H9 (cell line): ENCODE data around the gene TJP3. TPM values are rescaled to one million over a fixed set of nuclear protein-coding genes. Genes with fewer than 3 reads are reported as not detected.

Experiments
- DNase-seq: peaks from one replicate; pipeline ENCODE4 v3.0.0-alpha.2; 2017
- H2AFZ ChIP-seq: one replicate; pipeline ENCODE4 v1.6.1; 2013; ENCODE audit warnings: mild to moderate bottlenecking, low read length, control low read depth, moderate library complexity
- H2AK5ac ChIP-seq: 2 replicates; pipeline ENCODE4 v1.6.1; 2013; ENCODE audit warnings: low read length, control low read depth, mixed read lengths; ENCODE audit not compliant: insufficient read length
- H2BK120ac ChIP-seq: one replicate; pipeline ENCODE4 v1.6.1; 2013; ENCODE audit warnings: low read depth, mild to moderate bottlenecking, low read length, control low read depth, inconsistent platforms; ENCODE audit not compliant: poor library complexity, severe bottlenecking
- H2BK12ac ChIP-seq: 2 replicates; pipeline ENCODE4 v1.6.1; 2013; ENCODE audit warnings: low read length, control low read depth, mixed read lengths, low read depth; ENCODE audit not compliant: insufficient read length
- H2BK15ac ChIP-seq: 2 replicates; pipeline ENCODE4 v1.6.1; 2013; ENCODE audit warnings: low read depth, low read length, control low read depth
- H2BK20ac ChIP-seq: one replicate; pipeline ENCODE4 v1.6.1; 2013; ENCODE audit warnings: low read depth, mild to moderate bottlenecking, low read length, control low read depth, inconsistent platforms; ENCODE audit not compliant: poor library complexity, severe bottlenecking
- H2BK5ac ChIP-seq: 2 replicates; pipeline ENCODE4 v1.6.1; 2013; ENCODE audit warnings: low read length, control low read depth, mixed read lengths; ENCODE audit not compliant: insufficient read length
- H3K14ac ChIP-seq: 2 replicates; pipeline ENCODE4 v1.6.1; 2013; ENCODE audit warnings: low read length, control low read depth; ENCODE audit not compliant: insufficient read depth
- H3K18ac ChIP-seq: 2 replicates; pipeline ENCODE4 v1.6.1; 2013; ENCODE audit warnings: low read depth, mild to moderate bottlenecking, mixed read lengths, low read length, control low read depth; ENCODE audit not compliant: insufficient read length
- H3K23ac ChIP-seq: 2 replicates; pipeline ENCODE4 v1.6.1; 2013; ENCODE audit warnings: low read length, control low read depth, mixed read lengths, low read depth; ENCODE audit not compliant: insufficient read length
- H3K23me2 ChIP-seq: 2 replicates; pipeline ENCODE4 v1.6.1; 2013; ENCODE audit warnings: low read depth, mild to moderate bottlenecking, mixed read lengths, low read length, control low read depth; ENCODE audit not compliant: insufficient read length, poor library complexity, severe bottlenecking
- H3K27ac ChIP-seq: 2 replicates; pipeline ENCODE4 v1.5.1; 2013; ENCODE audit warnings: low read length, control low read depth, mixed read lengths, low read depth; ENCODE audit not compliant: insufficient read length
- H3K27me3 ChIP-seq: 2 replicates; pipeline ENCODE4 v1.6.1; 2013; ENCODE audit warnings: low read length, control low read depth, inconsistent platforms; ENCODE audit not compliant: insufficient read depth
- H3K4ac ChIP-seq: 2 replicates; pipeline ENCODE4 v1.6.1; 2013; ENCODE audit warnings: low read depth, mild to moderate bottlenecking, control low read depth, inconsistent platforms, low read length, moderate library complexity
- H3K4me1 ChIP-seq: 2 replicates; pipeline ENCODE4 v1.6.1; 2013; ENCODE audit warnings: low read length, control low read depth, inconsistent platforms; ENCODE audit not compliant: insufficient read depth
- H3K4me2 ChIP-seq: 2 replicates; pipeline ENCODE4 v1.6.1; 2013; ENCODE audit warnings: low read length, control low read depth, mixed read lengths; ENCODE audit not compliant: insufficient read length, insufficient read depth
- H3K56ac ChIP-seq: 2 replicates; pipeline ENCODE4 v1.6.1; 2013; ENCODE audit warnings: low read depth, mild to moderate bottlenecking, mixed read lengths, low read length, control low read depth; ENCODE audit not compliant: insufficient read length
- H3K79me1 ChIP-seq: 2 replicates; pipeline ENCODE4 v1.6.1; 2013; ENCODE audit warnings: low read depth, mild to moderate bottlenecking, moderate library complexity, low read length, control low read depth, inconsistent platforms; ENCODE audit not compliant: insufficient read depth, poor library complexity, severe bottlenecking
- H3K79me2 ChIP-seq: 2 replicates; pipeline ENCODE4 v1.6.1; 2013; ENCODE audit warnings: low read length, control low read depth, inconsistent platforms; ENCODE audit not compliant: insufficient read depth
- H3K9ac ChIP-seq: 2 replicates; pipeline ENCODE4 v1.6.1; 2013; ENCODE audit warnings: low read length, control low read depth, mixed read lengths; ENCODE audit not compliant: insufficient read length; ENCODE audit errors: extremely low read depth
- H3K9me3 ChIP-seq: one replicate; pipeline ENCODE4 v1.6.1; 2013; ENCODE audit warnings: low read depth, low read length, inconsistent platforms; ENCODE audit not compliant: control insufficient read depth
- H3T11ph ChIP-seq: one replicate; pipeline ENCODE4 v1.6.1; 2013; ENCODE audit warnings: mild to moderate bottlenecking, low read length, control low read depth, inconsistent platforms
- H4K20me1 ChIP-seq: one replicate; pipeline ENCODE4 v1.6.1; 2013; ENCODE audit not compliant: control insufficient read depth, insufficient read length, insufficient read depth
- H4K5ac ChIP-seq: 2 replicates; pipeline ENCODE4 v1.6.1; 2013; ENCODE audit warnings: low read depth, mild to moderate bottlenecking, mixed read lengths, low read length, control low read depth; ENCODE audit not compliant: insufficient read length
- H4K8ac ChIP-seq: replicated peaks from 2 replicates; pipeline ENCODE4 v1.6.1; 2013; ENCODE audit warnings: low read length, control low read depth, mixed read lengths, low read depth; ENCODE audit not compliant: insufficient read length
- H4K91ac ChIP-seq: 2 replicates; pipeline ENCODE4 v1.6.1; 2013; ENCODE audit warnings: low read depth, mild to moderate bottlenecking, moderate library complexity, mixed read lengths, low read length, control low read depth; ENCODE audit not compliant: insufficient read length
- H3K27ac Mint-ChIP-seq, 3 experiments: 2 replicates in 2 of 3; 3 replicates in 1 of 3; pipeline ENCODE4 v1.8.0; 2020 to 2021; ENCODE audit warnings: mixed read lengths in 3 of 3, mild to moderate bottlenecking in 1 of 3, moderate library complexity in 1 of 3
- H3K27me3 Mint-ChIP-seq: 2 replicates; pipeline ENCODE4 v1.8.0; 2021; ENCODE audit warnings: low read depth, mild to moderate bottlenecking, moderate library complexity, mixed read lengths
- H3K36me3 Mint-ChIP-seq, 3 experiments: 2 replicates in 2 of 3; 3 replicates in 1 of 3; pipeline ENCODE4 v1.8.0; 2020 to 2021; ENCODE audit warnings: low read depth in 3 of 3, mixed read lengths in 3 of 3; ENCODE audit not compliant: insufficient read depth in 1 of 3
- H3K4me1 Mint-ChIP-seq, 2 experiments: 2 replicates each; pipeline ENCODE4 v1.8.0; 2020; ENCODE audit warnings: mixed read lengths in 2 of 2
- H3K4me3 Mint-ChIP-seq, 2 experiments: 2 replicates in 1 of 2; 3 replicates in 1 of 2; pipeline ENCODE4 v1.8.0; 2020 to 2021; ENCODE audit warnings: mild to moderate bottlenecking in 2 of 2, mixed read lengths in 2 of 2, moderate library complexity in 1 of 2
- H3K9me3 Mint-ChIP-seq, 2 experiments: 2 replicates in 1 of 2; 3 replicates in 1 of 2; pipeline ENCODE4 v1.8.0; 2020; ENCODE audit warnings: mild to moderate bottlenecking in 2 of 2, mixed read lengths in 2 of 2, moderate library complexity in 1 of 2
- CTCF ChIP-seq: fragments of 200-600 bp; sonication (generic); conservative IDR thresholded peaks from 3 replicates; pipeline ENCODE4 v1.8.0; 2021; ENCODE audit warnings: antibody characterized with exemption, mild to moderate bottlenecking
- WGBS: extraction: QIAGEN DNeasy Blood & Tissue Kit; methylation state at CpG from one replicate; pipeline ENCODE4 v1.1.7; 2013; ENCODE audit warnings: missing lambda C conversion rate, low lambda C conversion rate, mixed read lengths; ENCODE audit not compliant: insufficient read length; ENCODE audit errors: extremely low coverage; 5-methylcytosine and 5-hydroxymethylcytosine counted together
- total RNA-seq: library from RNA; stranded (reverse); gene quantifications from 2 replicates; pipeline ENCODE4 v1.2.1, GENCODE V29; 2021

The TJP3 gene
- total RNA-seq, 1 experiment from 2014 or later = 27.3 TPM

GRCh38 chr19:3781603-3782002, 73.4 kb downstream of the TJP3 start:
- peaks cover 2% of the 10 kb centered on the region; the same call in 1 of the 2 replicates for H3K27me3 ChIP-seq
- H2BK20ac ChIP-seq = no peak overlapping the region
- no peak overlapping the region for H2AFZ ChIP-seq
- H3K79me2 ChIP-seq = no peaks in the 10 kb centered on the region
- H3K4ac ChIP-seq = no peak overlapping the region
- peaks cover 19% of the 10 kb centered on the region for H3K9me3 ChIP-seq
- peaks cover 40% of the 10 kb centered on the region for H3K27me3 Mint-ChIP-seq
- no peak overlapping the region for H2AK5ac ChIP-seq
- H3K4me1 ChIP-seq = no peaks in the 10 kb centered on the region
- DNase-seq = no peak
- peaks cover 21 to 24% (median 21%) of the 10 kb centered on the region in 3 experiments for H3K36me3 Mint-ChIP-seq
- H3K23ac ChIP-seq = no peak overlapping the region
- H3K14ac ChIP-seq = no peak overlapping the region
- TF ChIP-seq CTCF = no peak
- no peak overlapping the region for H3K27ac Mint-ChIP-seq
- H3T11ph ChIP-seq = no peak overlapping the region
- no CpG with 5 or more reads among the region's 2 CpGs for WGBS
- no peak overlapping the region for H2BK15ac ChIP-seq
- H4K91ac ChIP-seq = no peak overlapping the region
- H2BK12ac ChIP-seq = no peak overlapping the region
- no peaks in the 10 kb centered on the region for H3K79me1 ChIP-seq
- H3K4me3 Mint-ChIP-seq = no peak overlapping the region
- no peak overlapping the region for H2BK120ac ChIP-seq
- no peaks in the 10 kb centered on the region for H3K23me2 ChIP-seq
- H4K20me1 ChIP-seq = no peaks in the 10 kb centered on the region
- H3K4me1 Mint-ChIP-seq = peaks cover 2 to 5% of the 10 kb centered on the region in 2 experiments; a peak in 2 of 4 replicates
- no peak overlapping the region for H4K5ac ChIP-seq
- H3K4me2 ChIP-seq = no peak overlapping the region
- no peak overlapping the region for H2BK5ac ChIP-seq
- no peak overlapping the region for H4K8ac ChIP-seq
- no peak overlapping the region for H3K9ac ChIP-seq
- no peak overlapping the region for H3K27ac ChIP-seq
- H3K18ac ChIP-seq = no peak overlapping the region
- H3K9me3 Mint-ChIP-seq = peaks cover 21 to 23% of the 10 kb centered on the region in 2 experiments
- H3K56ac ChIP-seq = no peak overlapping the region
